ENCODE measurements around the gene CYBC1.
A peak's percentile ranks its signal among the peaks of the same experiment; 100 is the strongest.

CYBC1 gene

DNA sequence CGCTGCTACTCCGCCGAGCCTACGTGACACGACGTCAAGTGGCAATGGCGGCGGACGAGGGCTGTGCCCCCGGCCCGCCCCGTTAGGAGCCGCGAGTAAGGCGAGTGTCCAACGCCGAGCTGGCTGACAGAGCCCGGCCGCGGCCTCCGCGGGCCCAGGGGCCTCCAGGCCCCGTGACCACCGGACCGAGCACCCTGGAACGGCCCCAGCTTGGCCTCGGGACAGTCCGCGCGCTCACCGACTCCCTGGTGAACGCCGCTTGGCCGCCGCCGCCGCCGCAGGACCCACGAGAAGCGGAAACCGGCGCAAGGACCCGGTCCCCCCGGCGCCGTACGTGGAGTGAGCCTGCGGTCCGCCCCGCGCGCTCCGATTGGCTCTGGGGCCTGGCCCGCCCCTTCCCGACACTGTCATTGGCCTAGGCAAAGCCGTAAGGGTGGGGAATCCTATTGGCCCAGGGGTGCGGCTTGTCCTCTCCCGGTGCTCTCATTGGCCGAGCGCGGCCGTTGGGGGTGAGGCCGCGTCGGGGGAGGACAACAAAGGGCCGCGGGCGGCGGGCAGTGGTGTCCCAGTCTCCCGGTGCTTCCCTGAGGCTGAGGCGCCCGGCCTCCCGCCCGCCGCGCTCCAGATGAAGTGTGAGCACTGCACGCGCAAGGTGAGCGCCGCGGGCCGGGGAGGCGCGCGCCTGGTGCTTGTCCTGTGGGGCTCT is 7.8 kb upstream of the CYBC1 start, which contains the start of gene NARF (continued):
- TF ChIP-seq ZBTB44 (tag by site-specific recombination; IDR thresholded peaks at IDR 0.05) (no peak; the same call in 1 of the 2 replicates), ZNF416 (tag by site-specific recombination; IDR thresholded peaks at IDR 0.05) (no peak), TCF7L2 (IDR thresholded peaks at IDR 0.05; ENCODE audit: borderline replicate concordance, low read depth, low read length) (peak; percentile 96), ZNF701 (tag by site-specific recombination; IDR thresholded peaks at IDR 0.05) (no peak), ZNF433 (tag by site-specific recombination; IDR thresholded peaks at IDR 0.05; ENCODE audit: low read depth) (no peak), ZNF221 (tag by site-specific recombination; IDR thresholded peaks at IDR 0.05; ENCODE audit: borderline replicate concordance) (no peak), ZNF211 (tag by site-specific recombination; IDR thresholded peaks at IDR 0.05; ENCODE audit: low read depth) (no peak), ZNF623 (tag by site-specific recombination; IDR thresholded peaks at IDR 0.05) (no peak), ZNF426 (tag by site-specific recombination; IDR thresholded peaks at IDR 0.05) (no peak), HIC1 (tag by site-specific recombination; IDR thresholded peaks at IDR 0.05) (no peak), KLF10 (tag by site-specific recombination; IDR thresholded peaks at IDR 0.05) (peak; percentile 35; the same call in 1 of the 2 replicates), ZNF513 (tag by site-specific recombination; IDR thresholded peaks at IDR 0.05) (no peak), ZNF707 (tag by site-specific recombination; IDR thresholded peaks at IDR 0.05) (no peak), ZNF121 (tag by site-specific recombination; IDR thresholded peaks at IDR 0.05) (no peak), ZNF19 (tag by site-specific recombination; IDR thresholded peaks at IDR 0.05; ENCODE audit: low read depth) (no peak), ZNF239 (tag by site-specific recombination; IDR thresholded peaks at IDR 0.05) (no peak), IKZF3 (tag by site-specific recombination; IDR thresholded peaks at IDR 0.05) (peak; percentile 85), SETDB1 (IDR thresholded peaks at IDR 0.05; ENCODE audit: insufficient read length, low read length) (no peak), OSR2 (tag by site-specific recombination; IDR thresholded peaks at IDR 0.05) (0 out of 2 replicates have a peak, but pooled peaks have one; percentile 6), MYNN (tag by site-specific recombination; IDR thresholded peaks at IDR 0.05; ENCODE audit: borderline replicate concordance) (no peak), SCRT1 (tag by site-specific recombination; IDR thresholded peaks at IDR 0.05; ENCODE audit: borderline replicate concordance) (no peak)
- TF ChIP-seq, protein P1, sequence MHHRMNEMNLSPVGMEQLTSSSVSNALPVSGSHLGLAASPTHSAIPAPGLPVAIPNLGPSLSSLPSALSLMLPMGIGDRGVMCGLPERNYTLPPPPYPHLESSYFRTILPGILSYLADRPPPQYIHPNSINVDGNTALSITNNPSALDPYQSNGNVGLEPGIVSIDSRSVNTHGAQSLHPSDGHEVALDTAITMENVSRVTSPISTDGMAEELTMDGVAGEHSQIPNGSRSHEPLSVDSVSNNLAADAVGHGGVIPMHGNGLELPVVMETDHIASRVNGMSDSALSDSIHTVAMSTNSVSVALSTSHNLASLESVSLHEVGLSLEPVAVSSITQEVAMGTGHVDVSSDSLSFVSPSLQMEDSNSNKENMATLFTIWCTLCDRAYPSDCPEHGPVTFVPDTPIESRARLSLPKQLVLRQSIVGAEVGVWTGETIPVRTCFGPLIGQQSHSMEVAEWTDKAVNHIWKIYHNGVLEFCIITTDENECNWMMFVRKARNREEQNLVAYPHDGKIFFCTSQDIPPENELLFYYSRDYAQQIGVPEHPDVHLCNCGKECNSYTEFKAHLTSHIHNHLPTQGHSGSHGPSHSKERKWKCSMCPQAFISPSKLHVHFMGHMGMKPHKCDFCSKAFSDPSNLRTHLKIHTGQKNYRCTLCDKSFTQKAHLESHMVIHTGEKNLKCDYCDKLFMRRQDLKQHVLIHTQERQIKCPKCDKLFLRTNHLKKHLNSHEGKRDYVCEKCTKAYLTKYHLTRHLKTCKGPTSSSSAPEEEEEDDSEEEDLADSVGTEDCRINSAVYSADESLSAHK (tag by site-specific recombination; IDR thresholded peaks at IDR 0.05) = no peak
- TF ChIP-seq, protein P2, sequence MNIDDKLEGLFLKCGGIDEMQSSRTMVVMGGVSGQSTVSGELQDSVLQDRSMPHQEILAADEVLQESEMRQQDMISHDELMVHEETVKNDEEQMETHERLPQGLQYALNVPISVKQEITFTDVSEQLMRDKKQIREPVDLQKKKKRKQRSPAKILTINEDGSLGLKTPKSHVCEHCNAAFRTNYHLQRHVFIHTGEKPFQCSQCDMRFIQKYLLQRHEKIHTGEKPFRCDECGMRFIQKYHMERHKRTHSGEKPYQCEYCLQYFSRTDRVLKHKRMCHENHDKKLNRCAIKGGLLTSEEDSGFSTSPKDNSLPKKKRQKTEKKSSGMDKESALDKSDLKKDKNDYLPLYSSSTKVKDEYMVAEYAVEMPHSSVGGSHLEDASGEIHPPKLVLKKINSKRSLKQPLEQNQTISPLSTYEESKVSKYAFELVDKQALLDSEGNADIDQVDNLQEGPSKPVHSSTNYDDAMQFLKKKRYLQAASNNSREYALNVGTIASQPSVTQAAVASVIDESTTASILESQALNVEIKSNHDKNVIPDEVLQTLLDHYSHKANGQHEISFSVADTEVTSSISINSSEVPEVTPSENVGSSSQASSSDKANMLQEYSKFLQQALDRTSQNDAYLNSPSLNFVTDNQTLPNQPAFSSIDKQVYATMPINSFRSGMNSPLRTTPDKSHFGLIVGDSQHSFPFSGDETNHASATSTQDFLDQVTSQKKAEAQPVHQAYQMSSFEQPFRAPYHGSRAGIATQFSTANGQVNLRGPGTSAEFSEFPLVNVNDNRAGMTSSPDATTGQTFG (tag by site-specific recombination; IDR thresholded peaks at IDR 0.05; ENCODE audit: borderline replicate concordance) = no peak
- TF ChIP-seq, protein P3, sequence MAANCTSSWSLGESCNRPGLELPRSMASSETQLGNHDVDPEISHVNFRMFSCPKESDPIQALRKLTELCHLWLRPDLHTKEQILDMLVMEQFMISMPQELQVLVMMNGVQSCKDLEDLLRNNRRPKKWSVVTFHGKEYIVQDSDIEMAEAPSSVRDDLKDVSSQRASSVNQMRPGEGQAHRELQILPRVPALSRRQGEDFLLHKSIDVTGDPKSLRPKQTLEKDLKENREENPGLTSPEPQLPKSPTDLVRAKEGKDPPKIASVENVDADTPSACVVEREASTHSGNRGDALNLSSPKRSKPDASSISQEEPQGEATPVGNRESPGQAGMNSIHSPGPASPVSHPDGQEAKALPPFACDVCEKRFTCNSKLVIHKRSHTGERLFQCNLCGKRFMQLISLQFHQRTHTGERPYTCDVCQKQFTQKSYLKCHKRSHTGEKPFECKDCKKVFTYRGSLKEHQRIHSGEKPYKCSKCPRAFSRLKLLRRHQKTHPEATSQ (tag by site-specific recombination; IDR thresholded peaks at IDR 0.05) = no peak
